HepG2 (cell line): ENCODE data around the gene ANXA9. TPM values are rescaled to one million over a fixed set of nuclear protein-coding genes. Genes with fewer than 3 reads are reported as not detected.

Experiments used
- CBFB ChIP-seq: sonication (generic); formaldehyde crosslinking; IDR thresholded peaks from 2 replicates; pipeline ENCODE4 v1.4.0; 2020; ENCODE audit warnings: missing genetic modification reagents
- HHEX ChIP-seq: IDR thresholded peaks from 2 replicates; pipeline ENCODE4 v1.6.1; 2016; ENCODE audit warnings: control low read depth
- HNF4G ChIP-seq, 2 experiments: sonication (generic) in 1 of 2; formaldehyde crosslinking in 1 of 2; IDR thresholded peaks; 2 replicates each; pipeline versions ENCODE4 v1.4.0 to v1.6.1; 2011 to 2020; ENCODE audit warnings: borderline replicate concordance in 2 of 2, low read depth in 2 of 2, mild to moderate bottlenecking in 2 of 2, low read length in 1 of 2, missing genetic modification reagents in 1 of 2, moderate library complexity in 1 of 2
- IRF2 ChIP-seq: IDR thresholded peaks from 2 replicates; pipeline ENCODE4 v1.6.1; 2018; ENCODE audit warnings: missing genetic modification reagents, missing compliant biosample characterization
- KLF11 ChIP-seq: IDR thresholded peaks from 2 replicates; pipeline ENCODE4 v1.6.1; 2016; ENCODE audit warnings: missing compliant biosample characterization
- KLF9 ChIP-seq: IDR thresholded peaks from 2 replicates; pipeline ENCODE4 v1.6.1; 2016; ENCODE audit warnings: low read depth
- MTF1 ChIP-seq: sonication (generic); formaldehyde crosslinking; IDR thresholded peaks from 2 replicates; pipeline ENCODE4 v1.5.0; 2020; ENCODE audit warnings: missing genetic modification reagents
- RBAK ChIP-seq: sonication (generic); formaldehyde crosslinking; IDR thresholded peaks from 2 replicates; pipeline ENCODE4 v1.5.1; 2020; ENCODE audit warnings: mild to moderate bottlenecking, missing genetic modification reagents
- SAP130 ChIP-seq: IDR thresholded peaks from 2 replicates; pipeline ENCODE4 v1.6.1; 2016; ENCODE audit warnings: low read depth
- SMC3 ChIP-seq: IDR thresholded peaks from 2 replicates; pipeline ENCODE4 v1.6.1; 2011; ENCODE audit warnings: low read length, improper control_type of control experiment
- SP1 ChIP-seq, 2 experiments: fragments of 450-650 bp in 1 of 2; sonication (generic) in 1 of 2; formaldehyde crosslinking in 1 of 2; IDR thresholded peaks; 2 replicates each; pipeline versions ENCODE4 v1.4.0 to v1.6.1; 2016 to 2020; ENCODE audit warnings: missing genetic modification reagents in 1 of 2
- STAG1 ChIP-seq: sonication (generic); formaldehyde crosslinking; IDR thresholded peaks from 2 replicates; pipeline ENCODE4 v1.4.0; 2020; ENCODE audit warnings: missing genetic modification reagents
- THAP11 ChIP-seq: IDR thresholded peaks from 2 replicates; pipeline ENCODE4 v1.6.1; 2016; ENCODE audit warnings: missing biosample characterization, missing genetic modification reagents
- YY1 ChIP-seq: IDR thresholded peaks from 2 replicates; pipeline ENCODE4 v1.6.1; 2011; ENCODE audit warnings: low read length, low read depth, moderate library complexity, mild to moderate bottlenecking; ENCODE audit not compliant: insufficient read depth, insufficient replicate concordance
- ZFAT ChIP-seq: sonication (generic); formaldehyde crosslinking; conservative IDR thresholded peaks from 2 replicates; pipeline ENCODE4 v1.8.1; 2023; ENCODE audit warnings: missing genetic modification reagents, inconsistent platforms
- ZKSCAN8 ChIP-seq: IDR thresholded peaks from 2 replicates; pipeline ENCODE4 v1.6.1; 2016; ENCODE audit warnings: borderline replicate concordance, missing genetic modification reagents, missing compliant biosample characterization
- ZNF124 ChIP-seq: sonication (generic); formaldehyde crosslinking; IDR thresholded peaks from 2 replicates; pipeline ENCODE4 v1.4.0; 2020; ENCODE audit warnings: missing genetic modification reagents
- ZNF136 ChIP-seq: sonication (generic); formaldehyde crosslinking; IDR thresholded peaks from 2 replicates; pipeline ENCODE4 v1.8.1; 2022; ENCODE audit warnings: low read depth, mild to moderate bottlenecking, moderate library complexity, missing genetic modification reagents
- ZNF354B ChIP-seq: sonication (generic); formaldehyde crosslinking; IDR thresholded peaks from 2 replicates; pipeline ENCODE4 v1.8.0; 2022; ENCODE audit warnings: mild to moderate bottlenecking, missing genetic modification reagents
- ZNF501 ChIP-seq: sonication (generic); formaldehyde crosslinking; IDR thresholded peaks from 2 replicates; pipeline ENCODE4 v1.5.1; 2020; ENCODE audit warnings: mild to moderate bottlenecking, moderate library complexity, missing genetic modification reagents
- ZNF660 ChIP-seq: sonication (generic); formaldehyde crosslinking; IDR thresholded peaks from 2 replicates; pipeline ENCODE4 v1.5.1; 2020; ENCODE audit warnings: mild to moderate bottlenecking, low read depth, missing genetic modification reagents, borderline replicate concordance
- ZSCAN9 ChIP-seq: IDR thresholded peaks from 2 replicates; pipeline ENCODE4 v1.6.1; 2016; ENCODE audit warnings: borderline replicate concordance
- polyA plus RNA-seq, 8 experiments: library from polyadenylated mRNA; depleted of rRNA in 3 of 8; stranded (reverse) in 7 of 8; unstranded in 1 of 8; fragments of >200 nt; fragmentation: Illumina TruSeq in 4 of 8; extraction: Trizol in 4 of 8; gene quantifications; 2 replicates each; pipeline versions ENCODE4 v1.2.1 to v1.2.3, GENCODE V29; 2011 to 2016; ENCODE audit warnings: low read depth in 4 of 8, missing spikeins in 1 of 8, mixed read lengths in 1 of 8; ENCODE audit not compliant: insufficient read depth in 1 of 8
- total RNA-seq, 5 experiments: library from RNA; depleted of rRNA; stranded (reverse); fragments of >200 nt; fragmentation: Illumina TruSeq; extraction: Trizol; gene quantifications; 2 replicates each; pipeline ENCODE4 v1.2.3, GENCODE V29; 2016; ENCODE audit warnings: low read depth in 1 of 5
- TF ChIP-seq, protein P1 (sequence below): sonication (generic); formaldehyde crosslinking; IDR thresholded peaks from 2 replicates; pipeline ENCODE4 v1.4.0; 2020; ENCODE audit warnings: missing genetic modification reagents
- TF ChIP-seq, protein P2 (sequence below): sonication (generic); formaldehyde crosslinking; IDR thresholded peaks from 2 replicates; pipeline ENCODE4 v1.5.0; 2020; ENCODE audit warnings: mild to moderate bottlenecking, missing genetic modification reagents, moderate library complexity
- TF ChIP-seq, protein P3 (sequence below), 2 experiments: sonication (generic) in 1 of 2; formaldehyde crosslinking in 1 of 2; IDR thresholded peaks; 2 replicates each; pipeline versions ENCODE4 v1.4.0 to v1.6.1; 2018 to 2020; ENCODE audit warnings: missing genetic modification reagents in 2 of 2, borderline replicate concordance in 1 of 2, low read depth in 1 of 2, mild to moderate bottlenecking in 1 of 2, missing biosample characterization in 1 of 2

The ANXA9 gene
- total and polyA plus RNA-seq, 2 of the 13 experiments (the other 11 are each of a cell fraction or from before 2014, with no cell fraction given): 13.3 to 23.9 TPM

DNA sequence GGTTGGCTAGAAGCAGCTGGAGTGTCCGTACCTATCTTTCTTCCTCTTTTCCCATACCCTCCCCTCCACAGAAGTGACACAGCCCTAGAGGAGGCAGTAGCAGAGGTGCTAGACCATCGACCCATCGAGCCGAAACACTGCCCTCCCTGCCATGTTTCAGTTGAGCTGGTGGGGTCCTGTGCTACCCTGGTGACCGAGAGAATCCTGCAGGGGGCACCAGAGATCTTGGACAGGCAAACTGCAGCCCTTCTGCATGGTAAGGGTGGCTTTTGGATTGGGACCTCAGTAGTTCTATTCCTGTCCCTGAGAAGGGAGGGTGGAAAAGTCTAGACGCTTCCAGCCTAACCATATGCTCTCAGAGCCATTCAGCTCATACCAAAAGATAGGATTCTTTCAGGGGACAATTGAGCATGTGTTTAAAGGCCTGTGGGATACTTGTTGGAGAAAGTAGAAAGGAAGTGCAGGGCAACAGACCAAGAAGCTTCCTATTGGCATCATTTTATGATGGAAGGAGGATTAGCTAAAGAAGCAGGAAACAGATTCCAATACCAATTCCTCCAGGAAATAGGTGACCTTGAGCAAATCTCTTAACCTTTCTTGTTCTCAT, 42.6 kb downstream of the ANXA9 start (continued):
- TF ChIP-seq IRF2 (CRISPR knock-in tag) (0 out of 2 replicates have a peak, but pooled peaks have one; percentile 18), ZFAT (CRISPR knock-in tag) (no peak), HNF4G (IDR thresholded peaks at IDR 0.05; ENCODE audit: borderline replicate concordance, low read depth, low read length) (no peak), HNF4G (CRISPR knock-in tag; IDR thresholded peaks at IDR 0.05; ENCODE audit: borderline replicate concordance, low read depth) (no peak), ZNF660 (CRISPR knock-in tag) (no peak), SAP130 (CRISPR knock-in tag) (peak; percentile 29; the same call in 1 of the 2 replicates), ZSCAN9 (CRISPR knock-in tag) (no peak), KLF9 (CRISPR knock-in tag) (no peak), CBFB (CRISPR knock-in tag) (no peak), SMC3 (peak; percentile 72), KLF11 (no peak), YY1 (peak; percentile 33), HHEX (CRISPR knock-in tag) (no peak), ZNF354B (CRISPR knock-in tag) (no peak), SP1 (IDR thresholded peaks at IDR 0.05) (no peak), SP1 (CRISPR knock-in tag; IDR thresholded peaks at IDR 0.05) (no peak), STAG1 (CRISPR knock-in tag) (peak; percentile 80), THAP11 (CRISPR knock-in tag) (0 out of 2 replicates have a peak, but pooled peaks have one; percentile 20), ZNF124 (no peak), ZKSCAN8 (no peak), ZNF136 (CRISPR knock-in tag) (no peak), MTF1 (CRISPR knock-in tag) (no peak), ZNF501 (CRISPR knock-in tag) (no peak), RBAK (no peak)
- TF ChIP-seq, protein P1, sequence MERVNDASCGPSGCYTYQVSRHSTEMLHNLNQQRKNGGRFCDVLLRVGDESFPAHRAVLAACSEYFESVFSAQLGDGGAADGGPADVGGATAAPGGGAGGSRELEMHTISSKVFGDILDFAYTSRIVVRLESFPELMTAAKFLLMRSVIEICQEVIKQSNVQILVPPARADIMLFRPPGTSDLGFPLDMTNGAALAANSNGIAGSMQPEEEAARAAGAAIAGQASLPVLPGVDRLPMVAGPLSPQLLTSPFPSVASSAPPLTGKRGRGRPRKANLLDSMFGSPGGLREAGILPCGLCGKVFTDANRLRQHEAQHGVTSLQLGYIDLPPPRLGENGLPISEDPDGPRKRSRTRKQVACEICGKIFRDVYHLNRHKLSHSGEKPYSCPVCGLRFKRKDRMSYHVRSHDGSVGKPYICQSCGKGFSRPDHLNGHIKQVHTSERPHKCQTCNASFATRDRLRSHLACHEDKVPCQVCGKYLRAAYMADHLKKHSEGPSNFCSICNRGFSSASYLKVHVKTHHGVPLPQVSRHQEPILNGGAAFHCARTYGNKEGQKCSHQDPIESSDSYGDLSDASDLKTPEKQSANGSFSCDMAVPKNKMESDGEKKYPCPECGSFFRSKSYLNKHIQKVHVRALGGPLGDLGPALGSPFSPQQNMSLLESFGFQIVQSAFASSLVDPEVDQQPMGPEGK (CRISPR knock-in tag): 0 out of 2 replicates have a peak, but pooled peaks have one; percentile 27
- TF ChIP-seq, protein P2, sequence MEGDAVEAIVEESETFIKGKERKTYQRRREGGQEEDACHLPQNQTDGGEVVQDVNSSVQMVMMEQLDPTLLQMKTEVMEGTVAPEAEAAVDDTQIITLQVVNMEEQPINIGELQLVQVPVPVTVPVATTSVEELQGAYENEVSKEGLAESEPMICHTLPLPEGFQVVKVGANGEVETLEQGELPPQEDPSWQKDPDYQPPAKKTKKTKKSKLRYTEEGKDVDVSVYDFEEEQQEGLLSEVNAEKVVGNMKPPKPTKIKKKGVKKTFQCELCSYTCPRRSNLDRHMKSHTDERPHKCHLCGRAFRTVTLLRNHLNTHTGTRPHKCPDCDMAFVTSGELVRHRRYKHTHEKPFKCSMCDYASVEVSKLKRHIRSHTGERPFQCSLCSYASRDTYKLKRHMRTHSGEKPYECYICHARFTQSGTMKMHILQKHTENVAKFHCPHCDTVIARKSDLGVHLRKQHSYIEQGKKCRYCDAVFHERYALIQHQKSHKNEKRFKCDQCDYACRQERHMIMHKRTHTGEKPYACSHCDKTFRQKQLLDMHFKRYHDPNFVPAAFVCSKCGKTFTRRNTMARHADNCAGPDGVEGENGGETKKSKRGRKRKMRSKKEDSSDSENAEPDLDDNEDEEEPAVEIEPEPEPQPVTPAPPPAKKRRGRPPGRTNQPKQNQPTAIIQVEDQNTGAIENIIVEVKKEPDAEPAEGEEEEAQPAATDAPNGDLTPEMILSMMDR (CRISPR knock-in tag): peak; percentile 91
- TF ChIP-seq, protein P3, sequence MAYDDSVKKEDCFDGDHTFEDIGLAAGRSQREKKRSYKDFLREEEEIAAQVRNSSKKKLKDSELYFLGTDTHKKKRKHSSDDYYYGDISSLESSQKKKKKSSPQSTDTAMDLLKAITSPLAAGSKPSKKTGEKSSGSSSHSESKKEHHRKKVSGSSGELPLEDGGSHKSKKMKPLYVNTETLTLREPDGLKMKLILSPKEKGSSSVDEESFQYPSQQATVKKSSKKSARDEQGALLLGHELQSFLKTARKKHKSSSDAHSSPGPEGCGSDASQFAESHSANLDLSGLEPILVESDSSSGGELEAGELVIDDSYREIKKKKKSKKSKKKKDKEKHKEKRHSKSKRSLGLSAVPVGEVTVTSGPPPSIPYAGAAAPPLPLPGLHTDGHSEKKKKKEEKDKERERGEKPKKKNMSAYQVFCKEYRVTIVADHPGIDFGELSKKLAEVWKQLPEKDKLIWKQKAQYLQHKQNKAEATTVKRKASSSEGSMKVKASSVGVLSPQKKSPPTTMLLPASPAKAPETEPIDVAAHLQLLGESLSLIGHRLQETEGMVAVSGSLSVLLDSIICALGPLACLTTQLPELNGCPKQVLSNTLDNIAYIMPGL (CRISPR knock-in tag; IDR thresholded peaks at IDR 0.05; ENCODE audit: borderline replicate concordance in 1 of 2, low read depth in 1 of 2): peak in 1 of 2 experiments; percentile 56; a peak in 1 of 4 replicates
